ENCODE data around the gene ATOX1.
A peak's percentile ranks its signal among the peaks of the same experiment; 100 is the strongest.

Gene ATOX1

GRCh38 chr5:151766975-151767374 lies 8.5 kb upstream of the ATOX1 start:
- no peak for DNase-seq

GRCh38 chr5:151764801-151765200 lies 6.4 kb upstream of the ATOX1 start:
- no peak for DNase-seq

DNA sequence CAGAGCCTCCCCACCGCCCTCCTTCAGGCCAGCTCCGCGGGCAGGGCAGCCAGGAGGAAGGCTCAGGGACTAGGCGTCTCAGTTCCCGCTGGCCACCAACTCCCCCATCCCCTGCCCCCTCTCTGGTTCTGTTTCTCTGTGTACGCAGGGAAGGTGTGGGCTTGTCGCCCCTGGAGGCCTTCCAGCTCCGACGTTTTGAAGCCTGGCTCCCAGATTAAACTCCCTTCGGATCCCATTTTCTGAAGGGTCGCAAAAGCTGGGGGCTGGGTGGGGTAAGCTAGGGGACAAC lies 346 bp downstream of the ATOX1 start:
- no peak for DNase-seq

GRCh38 chr5:151757233-151758140 lies 944 bp downstream of the ATOX1 start:
- DNase-seq, result no peak

GRCh38 chr5:151755383-151755782 lies 3.0 kb downstream of the ATOX1 start:
- DNase-seq, result no peak

DNA sequence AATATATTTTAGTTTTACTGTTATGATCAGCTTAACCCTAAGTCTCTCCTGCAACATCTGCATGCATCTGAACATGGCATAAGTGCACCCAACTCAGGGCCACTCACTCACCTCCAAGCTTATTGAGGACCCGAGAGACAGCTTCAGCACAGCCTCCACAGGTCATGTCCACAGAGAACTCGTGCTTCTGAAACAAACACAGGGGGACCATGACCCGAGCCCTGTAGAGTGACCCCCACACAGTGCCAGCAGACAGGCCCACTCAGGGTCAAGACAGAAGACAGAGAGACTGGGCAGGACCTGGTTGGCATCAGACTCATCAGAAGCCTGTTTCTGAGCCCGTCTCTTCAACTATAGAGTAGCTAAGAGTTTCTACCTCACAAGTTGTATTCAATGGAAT lies 6.8 kb downstream of the ATOX1 start:
- DNase-seq, result no peak

- DNase-seq, result no peak
These were observed 7.3 kb downstream of the ATOX1 start for GRCh38 chr5:151751091-151751490.

GRCh38 chr5:151750121-151750520 lies 8.3 kb downstream of the ATOX1 start:
- DNase-seq, result no peak

- DNase-seq, result no peak
These were observed 13.2 kb downstream of the ATOX1 start for GRCh38 chr5:151745071-151745705.

- no peak for DNase-seq
These were observed 14.9 kb downstream of the ATOX1 start for GRCh38 chr5:151743530-151743929.

DNA sequence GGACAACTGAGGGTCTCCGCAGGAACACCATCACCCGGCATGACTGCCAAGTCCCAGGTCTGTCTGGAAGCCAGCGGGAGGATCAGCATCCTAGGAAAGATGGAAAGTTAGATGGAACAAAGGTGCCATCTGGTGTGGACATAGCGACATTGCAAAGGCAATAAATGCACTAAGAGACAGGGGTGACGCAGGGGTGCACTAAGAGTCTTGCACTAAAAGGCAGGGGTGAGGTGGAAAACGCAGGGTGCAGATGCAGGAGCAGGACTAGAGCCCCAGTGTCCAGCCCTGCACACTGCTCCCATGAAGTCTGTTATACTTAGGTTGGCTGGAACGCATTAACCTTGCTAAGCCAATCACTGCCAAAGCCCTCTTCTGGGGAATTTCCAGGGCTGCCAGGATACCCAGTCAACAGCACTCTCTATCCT lies 15.5 kb downstream of the ATOX1 start:
- DNase-seq, result no peak

- no peak for DNase-seq
These were observed 16.6 kb downstream of the ATOX1 start for GRCh38 chr5:151741678-151742423.

DNA sequence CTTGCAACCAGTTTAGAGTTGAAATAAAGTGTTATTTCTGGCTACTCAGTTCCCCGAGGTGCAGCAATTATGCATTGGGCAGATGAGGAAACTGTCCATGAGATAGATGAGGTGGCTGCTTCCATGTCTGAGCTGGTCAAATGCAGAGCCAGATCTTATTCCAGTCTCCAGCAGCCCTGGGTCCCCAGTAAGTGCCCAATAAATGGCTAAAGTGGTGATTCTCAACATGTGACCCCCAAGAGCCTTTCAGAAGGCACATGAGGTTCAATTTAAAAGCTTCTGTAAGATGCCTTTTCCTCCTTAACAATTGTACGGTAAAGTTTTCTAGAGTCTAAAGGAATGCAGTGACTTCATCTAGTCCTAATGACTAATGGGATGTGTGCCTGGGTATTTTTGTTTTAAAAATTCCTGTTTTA lies 17.5 kb downstream of the ATOX1 start:
- no peak for DNase-seq

- peak; percentile 3 for DNase-seq
These were observed 18.0 kb downstream of the ATOX1 start for GRCh38 chr5:151740336-151740942.

DNA sequence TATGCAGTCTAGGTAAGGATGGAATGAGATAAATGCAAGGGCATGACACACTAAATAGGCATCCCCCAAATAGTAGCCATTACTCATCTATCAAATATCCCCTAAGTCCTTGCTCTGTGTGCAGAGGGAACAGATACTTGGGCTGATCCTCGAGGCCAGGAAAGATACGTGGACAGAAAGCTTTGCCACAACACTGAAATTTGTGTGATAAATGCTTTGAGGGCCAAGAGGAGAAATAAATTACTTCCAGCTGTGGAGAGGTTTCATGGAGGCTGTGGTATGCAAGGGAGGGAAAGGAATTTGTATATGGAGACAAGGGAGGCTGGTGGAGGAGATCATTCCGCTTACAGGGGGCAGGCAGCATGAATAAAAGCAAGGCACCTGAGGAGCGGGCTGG lies 18.5 kb downstream of the ATOX1 start:
- no peak for DNase-seq

DNA sequence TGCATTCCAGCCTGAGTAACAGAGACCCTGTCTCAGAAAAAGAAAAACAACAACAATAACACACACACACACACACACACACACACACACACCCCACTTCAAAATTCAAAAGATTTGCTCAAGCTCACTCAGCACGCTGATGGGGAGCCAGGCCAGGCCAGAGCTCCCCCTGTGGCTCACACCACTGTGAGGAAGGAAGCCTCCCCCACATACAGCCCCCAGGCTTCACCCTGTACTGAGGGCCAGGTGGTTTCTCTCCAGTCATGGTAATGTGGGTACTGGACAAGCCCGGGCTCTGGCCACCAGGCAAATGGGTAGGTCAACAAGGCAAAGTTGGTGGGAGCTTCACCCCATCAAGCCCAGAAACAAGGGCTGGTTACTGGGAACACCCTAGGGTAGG lies 19.0 kb downstream of the ATOX1 start:
- DNase-seq, result no peak

DNA sequence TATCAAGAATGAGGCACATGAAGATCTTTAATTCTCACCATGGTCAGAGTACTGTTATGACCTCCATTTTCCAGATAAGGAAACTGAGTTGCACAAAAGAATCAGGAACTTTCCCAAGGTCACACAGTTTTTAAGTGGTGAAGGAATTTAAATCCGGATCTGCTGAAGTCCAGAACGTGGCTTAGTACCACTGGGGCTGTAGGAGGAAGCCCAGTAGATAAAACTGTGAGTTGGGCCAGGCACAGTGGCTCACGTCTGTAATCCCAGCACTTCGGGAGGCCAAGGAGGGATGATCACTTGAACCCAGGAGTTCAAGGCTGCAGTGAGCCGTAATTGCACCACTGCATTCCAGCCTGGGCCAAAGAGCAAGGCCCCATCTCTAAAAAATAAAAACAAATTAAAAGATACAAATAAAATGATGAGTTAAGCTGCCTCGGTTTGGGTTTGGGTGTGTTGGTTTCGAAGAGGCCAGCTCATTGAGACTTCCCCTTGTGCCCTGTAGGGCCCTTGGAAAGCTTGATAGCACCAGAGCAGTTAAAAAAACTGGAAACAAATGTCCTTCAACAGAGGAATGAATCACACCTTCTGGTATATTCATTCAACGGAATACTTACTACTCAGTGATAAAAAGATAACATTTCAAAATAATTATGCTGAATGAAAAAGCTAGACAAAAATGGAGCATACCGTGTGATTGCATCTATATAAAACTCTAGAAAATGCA lies 20.1 kb downstream of the ATOX1 start:
- no peak for DNase-seq

DNA sequence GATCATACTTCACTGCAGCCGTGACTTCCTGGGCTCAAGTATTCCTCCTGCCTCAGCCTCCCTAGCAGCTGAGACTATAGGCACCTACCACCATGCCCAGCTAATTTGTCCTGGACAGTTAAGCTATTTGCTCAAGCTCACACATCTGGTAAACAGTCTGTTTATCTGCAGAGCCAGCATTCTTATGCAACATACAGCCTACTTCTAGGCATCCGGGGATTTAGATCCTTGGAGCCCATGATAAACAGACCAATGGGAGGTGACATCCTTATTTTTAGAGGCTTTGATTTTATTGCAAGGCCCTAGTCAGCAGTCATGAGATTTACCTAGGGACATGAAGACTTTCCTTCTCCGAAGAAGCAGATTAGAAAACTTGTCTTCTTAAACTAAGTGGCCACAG lies 21.0 kb downstream of the ATOX1 start:
- no peak for DNase-seq

- DNase-seq, result no peak
These were observed 22.8 kb downstream of the ATOX1 start for GRCh38 chr5:151735646-151736045.

GRCh38 chr5:151734064-151734408 lies 24.4 kb downstream of the ATOX1 start:
- no peak for DNase-seq

DNA sequence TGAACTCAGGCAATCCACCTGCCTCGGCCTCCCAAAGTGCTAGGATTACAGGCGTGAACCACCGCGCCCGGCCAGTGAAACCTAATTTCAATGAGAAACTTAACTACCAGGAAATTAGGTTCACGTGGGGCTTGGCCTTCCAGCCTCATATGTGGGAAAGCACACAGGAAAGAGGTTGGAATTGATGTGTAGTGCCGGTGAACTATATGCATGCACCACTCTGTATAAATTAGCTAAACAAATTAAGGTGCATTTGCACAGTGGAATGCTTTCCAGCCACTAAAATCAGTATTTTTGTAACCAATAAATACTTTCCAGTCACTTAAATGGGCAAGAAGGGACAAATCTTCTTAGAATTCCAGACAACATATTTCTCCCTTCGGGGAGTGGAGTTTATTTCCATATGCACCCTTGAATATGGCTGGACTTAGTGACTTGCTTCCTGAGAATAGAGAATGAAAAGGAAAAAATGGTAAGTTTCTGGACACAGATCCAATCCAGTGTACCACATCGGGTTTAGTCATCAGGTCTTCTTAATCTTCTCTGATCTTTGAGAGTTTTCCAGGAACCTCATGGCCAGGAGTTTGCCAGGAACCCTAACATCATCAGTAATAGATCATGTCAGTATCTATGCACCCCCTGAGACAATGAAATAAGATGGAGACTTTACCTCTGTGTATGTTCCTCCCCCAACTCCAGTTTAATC lies 24.9 kb downstream of the ATOX1 start:
- DNase-seq, result no peak

GRCh38 chr5:151730381-151730780 lies 28.1 kb downstream of the ATOX1 start:
- DNase-seq, result no peak

All from NCI-H2029 (cell line).